ENCODE measurements around the gene COBL. TPM values are rescaled to one million over a fixed set of nuclear protein-coding genes. Genes with fewer than 3 reads are reported as not detected.
A peak's percentile ranks its signal among the peaks of the same experiment; 100 is the strongest.

Gene COBL
- total and polyA plus RNA-seq, 2 of the 8 experiments (the other 6 are each of a cell fraction or from before 2014, with no cell fraction given) = 13.8 to 40.4 TPM

DNA sequence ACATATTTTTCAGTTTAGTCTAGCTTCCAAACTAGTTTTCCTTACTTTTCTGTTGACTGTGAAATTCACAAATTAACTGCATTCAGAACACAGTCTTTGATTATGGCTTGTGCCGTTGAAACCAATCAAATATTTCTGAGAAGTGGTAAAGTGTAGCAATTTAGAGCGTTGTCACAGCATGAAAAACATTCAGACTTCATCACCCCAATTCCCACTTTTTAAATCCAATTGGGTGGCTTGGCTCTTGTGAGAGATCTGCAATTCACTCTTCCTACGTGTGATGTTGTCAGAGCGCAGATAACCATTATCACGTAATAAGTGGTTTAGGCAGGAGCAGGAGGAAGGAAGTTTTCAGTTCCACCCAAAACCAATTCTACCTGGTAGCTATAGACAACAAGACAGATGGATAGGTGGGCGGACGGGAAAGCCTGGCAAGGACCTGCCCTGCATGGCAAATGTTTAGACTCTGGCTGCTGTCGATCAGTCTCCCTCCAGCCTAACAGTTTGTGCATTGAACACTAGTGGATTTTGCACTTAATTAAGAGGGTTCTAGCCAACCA is 8.9 kb downstream of the COBL start:
- Histone ChIP-seq H4K5ac (ENCODE audit: insufficient read length, low read depth, low read length) (no peak overlapping the region), H3K79me1 (ENCODE audit: low read depth, low read length) (peaks cover 3% of the 10 kb centered on the region; the same call in 1 of the 2 replicates), H3K4me2 (ENCODE audit: insufficient read depth in 1 of 2, low read depth in 2 of 2, low read length in 2 of 2) (no peak overlapping the region), H3K36me3 (ENCODE audit: control insufficient read depth in 2 of 4, insufficient read depth in 4 of 4, low read length in 3 of 4) (no peaks in the 10 kb centered on the region), H4K91ac (replicated peaks; ENCODE audit: insufficient read length, low read length) (no peak overlapping the region), H2AFZ (ENCODE audit: low read length) (no peak overlapping the region), H2AK5ac (ENCODE audit: low read depth, low read length) (no peak overlapping the region), H2BK20ac (ENCODE audit: low read length) (no peak overlapping the region), H3K4me1 (replicated peaks in 1 of 4; ENCODE audit: control insufficient read depth in 3 of 4, insufficient read depth in 4 of 4, low read length in 3 of 4) (peaks cover 4 to 15% (median 10%) of the 10 kb centered on the region in 4 experiments; a peak in 6 of 7 replicates), H3K18ac (ENCODE audit: extremely low read depth, low read length) (no peak overlapping the region), H3K14ac (ENCODE audit: insufficient read length) (no peak overlapping the region), H4K8ac (ENCODE audit: extremely low read depth, insufficient read depth, low read length) (no peak overlapping the region), H2BK120ac (replicated peaks; ENCODE audit: low read depth, low read length) (no peak overlapping the region), H3K23me2 (ENCODE audit: low read depth, low read length) (no peaks in the 10 kb centered on the region), H2BK12ac (ENCODE audit: low read depth, low read length) (no peak overlapping the region), H3K23ac (ENCODE audit: insufficient read length) (no peak overlapping the region), H3K56ac (replicated peaks; ENCODE audit: insufficient read length, low read depth, low read length) (no peak overlapping the region), H3K79me2 (ENCODE audit: control insufficient read depth in 1 of 2, insufficient read depth in 2 of 2, low read length in 2 of 2) (peaks cover 3 to 88% of the 10 kb centered on the region in 2 experiments; a peak in 3 of 4 replicates), H2BK5ac (ENCODE audit: low read depth, low read length) (no peak overlapping the region), H3K27ac (ENCODE audit: low read depth, low read length) (no peak overlapping the region), H2BK15ac (ENCODE audit: low read length) (no peak overlapping the region), H3K9me3 (ENCODE audit: insufficient read depth in 2 of 2, low read depth in 1 of 2, low read length in 1 of 2) (no peaks in the 10 kb centered on the region), H3K4me3 (ENCODE audit: extremely low read depth in 1 of 4, insufficient read depth in 2 of 4, low read depth in 3 of 4, low read length in 4 of 4) (no peak overlapping the region), H4K20me1 (replicated peaks in 1 of 2; ENCODE audit: control insufficient read depth in 1 of 2, insufficient read depth in 2 of 2, low read length in 2 of 2) (peaks cover 0 to 10% of the 10 kb centered on the region in 2 experiments), H3K27me3 (replicated peaks in 1 of 4; ENCODE audit: control insufficient read depth in 3 of 4, extremely low read depth in 1 of 4, insufficient read depth in 3 of 4, low read length in 3 of 4) (no peaks in the 10 kb centered on the region), H3K9ac (replicated peaks in 1 of 4; ENCODE audit: extremely low read depth in 1 of 4, low read depth in 3 of 4, low read length in 3 of 4) (no peak overlapping the region), H3K4ac (replicated peaks; ENCODE audit: insufficient read length, low read depth, low read length) (no peak overlapping the region)
- DNase-seq (ENCODE audit: low read depth in 1 of 2, low spot score in 2 of 2) (peak in 1 of 2 experiments; percentile 22), FAIRE-seq (no peak)
- CTCF ChIA-PET (ENCODE audit: partially characterized antibody) = interaction anchor here (1.0 to 10.2 kb wide), 9 partner anchors 11 to 120 kb away, joined by 3 to 92 read pairs (median 4); no protein-coding TSS in a partner anchor
- TF ChIP-seq KDM1A (IDR thresholded peaks at IDR 0.05; ENCODE audit: borderline replicate concordance, low read length) = no peak
- TF ChIP-seq, protein P1, sequence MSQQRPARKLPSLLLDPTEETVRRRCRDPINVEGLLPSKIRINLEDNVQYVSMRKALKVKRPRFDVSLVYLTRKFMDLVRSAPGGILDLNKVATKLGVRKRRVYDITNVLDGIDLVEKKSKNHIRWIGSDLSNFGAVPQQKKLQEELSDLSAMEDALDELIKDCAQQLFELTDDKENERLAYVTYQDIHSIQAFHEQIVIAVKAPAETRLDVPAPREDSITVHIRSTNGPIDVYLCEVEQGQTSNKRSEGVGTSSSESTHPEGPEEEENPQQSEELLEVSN (IDR thresholded peaks at IDR 0.05) = no peak
- TF ChIP-seq, protein P2, sequence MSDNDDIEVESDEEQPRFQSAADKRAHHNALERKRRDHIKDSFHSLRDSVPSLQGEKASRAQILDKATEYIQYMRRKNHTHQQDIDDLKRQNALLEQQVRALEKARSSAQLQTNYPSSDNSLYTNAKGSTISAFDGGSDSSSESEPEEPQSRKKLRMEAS (IDR thresholded peaks at IDR 0.05) = no peak
- no peak for TF ChIP-seq SIX5 (IDR thresholded peaks at IDR 0.05; ENCODE audit: low read depth, low read length)
- no peak for TF ChIP-seq SP1 (IDR thresholded peaks at IDR 0.05; ENCODE audit: low read depth, low read length)
- POLR2A ChIA-PET (ENCODE audit: partially characterized antibody) = interaction anchor here (0.8 to 9.2 kb wide), 6 partner anchors 8 to 98 kb away, joined by 3 to 117 read pairs (median 8); no protein-coding TSS in a partner anchor
- WGBS, 2 experiments (ENCODE audit: extremely low coverage in 1 of 2, insufficient coverage in 1 of 2, insufficient read length in 1 of 2, insufficient replicate concordance in 2 of 2, low coverage in 1 of 2, low lambda C conversion rate in 2 of 2, missing lambda C conversion rate in 1 of 2) = 89% methylated on average over 8 of the region's 8 CpGs; no CpG with 5 or more reads in 1 of the 2 experiments
